Spleen (tissue), 11 donors: ENCODE data around the gene PLEKHA3. TPM values are rescaled to one million over a fixed set of nuclear protein-coding genes. Genes with fewer than 3 reads are reported as not detected.

Experiments
- DNase-seq: peaks from one replicate; pipeline ENCODE4 v3.0.0-alpha.2; 2020
- H3K27ac ChIP-seq, 8 donors: fragments of 200-600 bp; sonication (generic) in 7 of 8; 1 replicate in 4 of 8; 2 replicates in 4 of 8; pipeline versions ENCODE4 v1.5.0 to v1.8.0; 2016 to 2021; ENCODE audit warnings: inconsistent platforms in 4 of 8, mild to moderate bottlenecking in 4 of 8, moderate library complexity in 1 of 8
- H3K27me3 ChIP-seq, 7 donors: fragments of 200-600 bp; sonication (generic) in 6 of 7; replicated peaks in 1 of 7; 1 replicate in 4 of 7; 2 replicates in 3 of 7; pipeline versions ENCODE4 v1.5.0 to v1.8.0; 2016 to 2021; ENCODE audit warnings: inconsistent platforms in 3 of 7, mild to moderate bottlenecking in 1 of 7
- H3K36me3 ChIP-seq, 6 donors: fragments of 200-600 bp; sonication (generic) in 5 of 6; 1 replicate in 4 of 6; 2 replicates in 2 of 6; pipeline versions ENCODE4 v1.5.0 to v1.8.0; 2016 to 2021; ENCODE audit warnings: inconsistent platforms in 2 of 6
- H3K4me1 ChIP-seq, 6 donors: fragments of 200-600 bp; sonication (generic) in 5 of 6; 1 replicate in 3 of 6; 2 replicates in 3 of 6; pipeline versions ENCODE4 v1.5.0 to v1.8.0; 2016 to 2021; ENCODE audit warnings: inconsistent platforms in 3 of 6
- H3K4me3 ChIP-seq, 8 donors: fragments of 200-600 bp; sonication (generic) in 7 of 8; 1 replicate in 4 of 8; 2 replicates in 4 of 8; pipeline versions ENCODE4 v1.5.0 to v1.8.0; 2016 to 2021; ENCODE audit warnings: inconsistent platforms in 4 of 8, mild to moderate bottlenecking in 4 of 8, moderate library complexity in 2 of 8
- H3K9me3 ChIP-seq, 8 donors: fragments of 200-600 bp; sonication (generic) in 7 of 8; 1 replicate in 4 of 8; 2 replicates in 4 of 8; pipeline versions ENCODE4 v1.5.0 to v1.8.0; 2016 to 2021; ENCODE audit warnings: inconsistent platforms in 4 of 8
- POLR2A ChIP-seq, 3 donors: fragments of 450-650 bp; IDR thresholded peaks; one replicate each; pipeline ENCODE4 v1.5.1; 2017; ENCODE audit warnings: antibody characterized with exemption in 3 of 3, mild to moderate bottlenecking in 1 of 3
- POLR2AphosphoS5 ChIP-seq, 3 donors: sonication (generic); formaldehyde crosslinking; IDR thresholded peaks; one replicate each; pipeline ENCODE4 v1.5.1; 2017; ENCODE audit warnings: antibody characterized with exemption in 3 of 3
- WGBS, 5 donors: extraction: QIAGEN DNeasy Blood & Tissue Kit in 3 of 5; methylation state at CpG; one replicate each; pipeline versions ENCODE4 v1.1.5 to v1.1.7; 2013 to 2018; 5-methylcytosine and 5-hydroxymethylcytosine counted together
- intact Hi-C: fragments of 100-400 bp; cut with DNase I; formaldehyde crosslinking; loops from one replicate; pipeline ENCODE4 v1.15.0; 2023; ENCODE audit warnings: low total_unique reads
- polyA plus RNA-seq, 3 donors: library from polyadenylated mRNA; stranded (reverse); fragments of 200-250 nt; gene quantifications; one replicate each; pipeline ENCODE4 v1.2.1, GENCODE V29; 2013
- total RNA-seq, 7 donors: library from RNA; depleted of rRNA in 3 of 7; stranded (reverse); fragments of >200 nt in 3 of 7; fragmentation: NEBNext Ultra II Directional in 4 of 7; extraction: Animal tissue kit (Norgen Biotek cat#: 25700) in 4 of 7; gene quantifications; one replicate each; pipeline versions ENCODE4 v1.1.0 to v1.2.1, GENCODE V29; 2016 to 2021
- TF ChIP-seq, protein P1 (sequence below), 11 experiments: fragments of 200-600 bp in 7 of 11; fragments of 450-650 bp in 4 of 11; sonication (generic) in 4 of 11; IDR thresholded peaks in 8 of 11; conservative IDR thresholded peaks in 3 of 11; 1 replicate in 7 of 11; 2 replicates in 4 of 11; pipeline versions ENCODE4 v1.4.0 to v1.8.0; 2016 to 2021; ENCODE audit warnings: antibody characterized with exemption in 11 of 11, inconsistent platforms in 4 of 11, mild to moderate bottlenecking in 1 of 11
- donor health status: healthy with polysubstance abuse.
- donor health status: DM: no; HTN: no; CAD: no; lungs with moderate emphysema.
- donor health status: DM: no; HTN: no; CAD: no.
- donor health status: Bipolar disorder and iron deficiency.
- donor health status: healthy.
- donor health status: DM: no; HTN: no; CAD: no.
- donor health status: DM: yes; HTN: yes; CAD: no.

PLEKHA3 gene
- total and polyA plus RNA-seq, 10 donors, result 2.0 to 36.9 (median 19.9) TPM

DNA sequence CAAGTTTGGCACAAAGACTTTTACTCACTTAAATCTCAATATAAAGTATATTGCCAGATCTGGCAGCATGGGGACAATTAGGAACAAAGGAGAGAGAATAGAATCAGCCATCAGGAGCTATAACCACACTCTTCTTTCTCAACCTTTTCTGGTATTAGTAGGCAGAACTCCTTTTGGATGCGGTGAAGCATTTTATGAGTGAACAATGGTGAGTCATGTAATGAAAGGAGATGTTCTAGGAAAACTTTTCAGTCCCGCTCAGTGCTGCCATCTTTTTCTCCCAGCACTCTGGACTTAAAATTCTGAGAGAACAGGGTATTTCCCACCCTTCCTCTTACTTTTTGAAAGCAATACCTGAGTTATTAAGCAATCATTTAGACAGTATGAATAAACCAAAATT, 32.2 kb downstream of the PLEKHA3 start:
- WGBS, 5 donors, result 89 to 93% (median 91%) methylated on average over 2 of the region's 2 CpGs
- intact Hi-C loops, result no loop called here
- no peak for DNase-seq
- Histone ChIP-seq H3K27me3 (no peaks in the 10 kb centered on the region), H3K27ac (no peak overlapping the region), H3K4me3 (no peak overlapping the region), H3K9me3 (no peaks in the 10 kb centered on the region), H3K4me1 (no peaks in the 10 kb centered on the region), H3K36me3 (peaks cover 0 to 56% (median 11%) of the 10 kb centered on the region in 6 donors)
- TF ChIP-seq POLR2A (IDR thresholded peaks at IDR 0.05), result no peak
- TF ChIP-seq, protein P1, sequence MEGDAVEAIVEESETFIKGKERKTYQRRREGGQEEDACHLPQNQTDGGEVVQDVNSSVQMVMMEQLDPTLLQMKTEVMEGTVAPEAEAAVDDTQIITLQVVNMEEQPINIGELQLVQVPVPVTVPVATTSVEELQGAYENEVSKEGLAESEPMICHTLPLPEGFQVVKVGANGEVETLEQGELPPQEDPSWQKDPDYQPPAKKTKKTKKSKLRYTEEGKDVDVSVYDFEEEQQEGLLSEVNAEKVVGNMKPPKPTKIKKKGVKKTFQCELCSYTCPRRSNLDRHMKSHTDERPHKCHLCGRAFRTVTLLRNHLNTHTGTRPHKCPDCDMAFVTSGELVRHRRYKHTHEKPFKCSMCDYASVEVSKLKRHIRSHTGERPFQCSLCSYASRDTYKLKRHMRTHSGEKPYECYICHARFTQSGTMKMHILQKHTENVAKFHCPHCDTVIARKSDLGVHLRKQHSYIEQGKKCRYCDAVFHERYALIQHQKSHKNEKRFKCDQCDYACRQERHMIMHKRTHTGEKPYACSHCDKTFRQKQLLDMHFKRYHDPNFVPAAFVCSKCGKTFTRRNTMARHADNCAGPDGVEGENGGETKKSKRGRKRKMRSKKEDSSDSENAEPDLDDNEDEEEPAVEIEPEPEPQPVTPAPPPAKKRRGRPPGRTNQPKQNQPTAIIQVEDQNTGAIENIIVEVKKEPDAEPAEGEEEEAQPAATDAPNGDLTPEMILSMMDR (IDR thresholded peaks at IDR 0.05 in 8 of 11, conservative IDR thresholded peaks at IDR 0.05 in 3 of 11), result no peak
- no peak for TF ChIP-seq POLR2AphosphoS5 (IDR thresholded peaks at IDR 0.05)

DNA sequence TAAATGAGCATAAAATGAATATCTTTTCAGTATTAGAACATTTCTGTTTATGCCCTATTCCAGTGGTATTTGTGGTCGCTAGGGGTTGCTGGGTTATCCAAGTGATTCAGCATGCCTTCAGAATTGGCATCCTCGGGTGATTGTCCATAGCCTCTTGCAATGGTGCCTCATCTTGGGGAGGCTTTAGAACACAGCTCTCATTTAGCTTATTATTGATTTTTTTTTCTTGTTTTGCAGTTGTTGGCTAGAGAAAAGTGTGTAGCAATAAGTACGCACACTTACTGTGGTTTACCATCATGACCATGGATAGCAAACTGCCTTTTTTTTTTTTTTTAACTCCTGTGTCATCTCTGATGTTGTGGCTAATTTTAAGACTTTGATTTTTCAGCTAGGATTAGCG, 33.6 kb downstream of the PLEKHA3 start:
- DNase-seq, result no peak
- H3K4me1 ChIP-seq, result no peaks in the 10 kb centered on the region
- no peak for TF ChIP-seq POLR2AphosphoS5 (IDR thresholded peaks at IDR 0.05)
- TF ChIP-seq, protein P1 (IDR thresholded peaks at IDR 0.05 in 8 of 11, conservative IDR thresholded peaks at IDR 0.05 in 3 of 11), result no peak
- no peak for TF ChIP-seq POLR2A (IDR thresholded peaks at IDR 0.05)
- H3K4me3 ChIP-seq, result no peak overlapping the region
- H3K9me3 ChIP-seq, result no peaks in the 10 kb centered on the region
- peaks cover 0 to 69% (median 19%) of the 10 kb centered on the region in 6 donors for H3K36me3 ChIP-seq
- no peak overlapping the region for H3K27ac ChIP-seq
- no peaks in the 10 kb centered on the region for H3K27me3 ChIP-seq
- WGBS, 5 donors, result 87 to 94% (median 90%) methylated on average over 4 of the region's 4 CpGs
- intact Hi-C loops, result no loop called here

DNA sequence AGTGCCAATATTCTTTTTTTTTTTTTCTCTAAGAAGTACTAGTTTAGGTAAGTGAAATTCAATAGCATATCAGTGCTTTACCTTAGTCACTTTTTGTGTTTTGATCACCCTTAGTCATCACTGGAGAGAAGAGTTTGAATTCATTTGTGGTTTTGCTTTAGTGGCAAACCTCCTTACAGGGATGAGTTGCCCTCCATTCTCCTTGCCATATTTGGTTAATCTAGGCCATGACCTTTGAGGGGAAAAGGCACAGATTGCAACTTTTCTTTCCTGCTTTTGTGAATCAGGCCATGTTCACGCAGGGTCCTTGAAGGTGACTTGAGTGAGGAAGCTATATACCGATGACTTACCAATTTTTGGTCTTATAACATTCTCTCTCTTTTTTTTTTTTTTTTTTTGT, 34.4 kb downstream of the PLEKHA3 start:
- Histone ChIP-seq H3K4me3 (no peak overlapping the region), H3K4me1 (no peaks in the 10 kb centered on the region), H3K27ac (no peak overlapping the region), H3K27me3 (no peaks in the 10 kb centered on the region), H3K9me3 (no peaks in the 10 kb centered on the region), H3K36me3 (peaks cover 0 to 66% (median 17%) of the 10 kb centered on the region in 6 donors)
- intact Hi-C loops, result no loop called here
- 54 to 71% (median 63%) methylated on average over 2 of the region's 2 CpGs for WGBS, 5 donors
- TF ChIP-seq POLR2AphosphoS5 (IDR thresholded peaks at IDR 0.05) (no peak), POLR2A (IDR thresholded peaks at IDR 0.05) (no peak)
- TF ChIP-seq, protein P1 (IDR thresholded peaks at IDR 0.05 in 8 of 11, conservative IDR thresholded peaks at IDR 0.05 in 3 of 11), result no peak
- no peak for DNase-seq

DNA sequence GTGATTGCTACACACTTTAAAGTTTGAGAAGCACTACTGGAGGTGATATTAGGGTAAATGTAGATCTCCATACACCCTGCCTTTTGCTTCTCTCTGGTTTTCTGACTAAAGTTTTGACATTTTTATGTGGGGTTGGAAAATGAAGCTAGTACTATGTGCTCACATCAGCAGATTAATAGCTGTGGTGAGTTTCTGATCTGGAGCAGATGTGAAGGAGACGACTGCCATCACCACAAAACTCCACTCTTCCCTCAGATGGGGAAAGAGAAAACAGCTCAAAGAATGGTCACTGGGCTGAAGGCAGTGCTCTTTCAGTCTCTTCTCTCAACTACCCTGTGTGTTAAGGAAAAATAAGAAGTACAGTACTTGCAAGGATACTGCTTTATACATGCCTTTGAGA, 37.2 kb downstream of the PLEKHA3 start:
- no peak for TF ChIP-seq POLR2A (IDR thresholded peaks at IDR 0.05)
- TF ChIP-seq, protein P1 (IDR thresholded peaks at IDR 0.05 in 8 of 11, conservative IDR thresholded peaks at IDR 0.05 in 3 of 11), result no peak
- TF ChIP-seq POLR2AphosphoS5 (IDR thresholded peaks at IDR 0.05), result no peak
- Histone ChIP-seq H3K9me3 (no peaks in the 10 kb centered on the region), H3K27me3 (no peaks in the 10 kb centered on the region), H3K4me1 (peaks cover 0 to 1% (median 0%) of the 10 kb centered on the region in 6 donors), H3K4me3 (no peak overlapping the region), H3K27ac (no peak overlapping the region), H3K36me3 (peaks cover 0 to 41% (median 8%) of the 10 kb centered on the region in 6 donors)
- no peak for DNase-seq
- 79 to 96% (median 82%) methylated on average over 1 of the region's 1 CpG for WGBS, 5 donors
- intact Hi-C loops, result no loop called here
